GM12892 (cell line): ENCODE measurements around the gene PHF13.

Experiments
- POLR2A ChIP-seq: IDR thresholded peaks from 2 replicates; pipeline ENCODE4 v1.6.1; 2011; ENCODE audit warnings: low read depth, low read length, control low read depth
- POLR2AphosphoS5 ChIP-seq: IDR thresholded peaks from 2 replicates; pipeline ENCODE4 v1.6.1; 2011; ENCODE audit warnings: low read depth, low read length, control low read depth
- TAF1 ChIP-seq: IDR thresholded peaks from 2 replicates; pipeline ENCODE4 v1.6.1; 2011; ENCODE audit warnings: low read depth, mild to moderate bottlenecking, control low read depth, low read length, borderline replicate concordance

DNA sequence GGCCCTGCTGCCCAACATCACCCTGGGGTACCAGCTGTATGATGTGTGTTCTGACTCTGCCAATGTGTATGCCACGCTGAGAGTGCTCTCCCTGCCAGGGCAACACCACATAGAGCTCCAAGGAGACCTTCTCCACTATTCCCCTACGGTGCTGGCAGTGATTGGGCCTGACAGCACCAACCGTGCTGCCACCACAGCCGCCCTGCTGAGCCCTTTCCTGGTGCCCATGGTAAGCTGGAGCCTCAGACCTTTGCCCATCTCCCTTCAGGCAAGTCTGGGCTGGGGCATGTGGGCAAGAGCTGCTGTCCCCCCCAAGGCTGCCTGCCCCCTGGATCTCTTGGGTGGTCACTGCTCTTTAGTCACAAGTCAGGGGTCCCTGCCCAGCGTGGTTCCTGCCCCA lies 42.5 kb upstream of the PHF13 start:
- no peak for TF ChIP-seq POLR2A
- no peak for TF ChIP-seq POLR2AphosphoS5
- TF ChIP-seq TAF1, result no peak
